HG02610 (cell line): Measurements from ENCODE around the gene LRRC3B.
A peak's percentile ranks its signal among the peaks of the same experiment; 100 is the strongest.

Source experiments
- ATAC-seq: cut with Tn5 transposase; IDR thresholded peaks from one replicate; pipeline ENCODE4 v1.9.1; 2021; ENCODE audit warnings: mild to moderate bottlenecking, moderate library complexity; ENCODE audit not compliant: unreplicated experiment

Gene LRRC3B

DNA sequence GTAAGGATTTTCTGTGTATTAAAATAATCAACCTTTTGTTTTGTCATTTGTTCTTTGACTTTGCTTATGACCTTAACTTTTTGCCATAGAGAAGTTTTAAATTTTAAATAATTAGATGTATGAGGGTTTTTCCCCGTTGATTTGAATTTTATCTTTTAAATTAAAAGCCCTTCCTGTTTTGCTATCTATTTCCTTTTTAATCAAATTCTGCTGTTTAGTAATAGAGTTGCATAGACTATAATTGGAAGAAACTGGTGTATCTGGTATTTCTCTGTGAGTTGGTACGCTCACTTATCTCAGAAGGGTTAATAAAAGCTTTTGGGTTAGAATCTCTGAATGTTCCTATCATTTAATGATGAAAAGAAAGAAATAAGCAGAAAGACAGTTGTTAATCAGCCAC is 82.2 kb downstream of the LRRC3B start:
- ATAC-seq = no peak

DNA sequence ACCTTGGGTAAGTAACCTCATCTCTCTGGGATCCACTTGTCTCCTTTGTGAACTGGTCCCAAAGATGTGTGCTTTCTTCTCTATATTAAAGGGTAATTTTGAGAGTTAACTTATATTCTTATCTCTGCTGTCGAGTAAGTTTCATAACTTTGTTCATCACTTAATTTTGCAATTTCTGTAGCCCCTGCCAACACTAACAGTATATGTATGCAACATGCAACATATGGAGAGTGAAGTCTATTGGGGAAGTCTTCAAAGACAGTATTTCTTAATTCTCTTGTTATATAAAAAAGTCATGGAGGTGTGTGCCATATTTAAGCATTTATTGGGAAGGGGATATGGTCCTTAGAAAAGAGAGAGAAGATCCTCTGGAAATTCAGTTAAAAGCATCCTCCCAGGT is 85.9 kb downstream of the LRRC3B start:
- no peak for ATAC-seq

DNA sequence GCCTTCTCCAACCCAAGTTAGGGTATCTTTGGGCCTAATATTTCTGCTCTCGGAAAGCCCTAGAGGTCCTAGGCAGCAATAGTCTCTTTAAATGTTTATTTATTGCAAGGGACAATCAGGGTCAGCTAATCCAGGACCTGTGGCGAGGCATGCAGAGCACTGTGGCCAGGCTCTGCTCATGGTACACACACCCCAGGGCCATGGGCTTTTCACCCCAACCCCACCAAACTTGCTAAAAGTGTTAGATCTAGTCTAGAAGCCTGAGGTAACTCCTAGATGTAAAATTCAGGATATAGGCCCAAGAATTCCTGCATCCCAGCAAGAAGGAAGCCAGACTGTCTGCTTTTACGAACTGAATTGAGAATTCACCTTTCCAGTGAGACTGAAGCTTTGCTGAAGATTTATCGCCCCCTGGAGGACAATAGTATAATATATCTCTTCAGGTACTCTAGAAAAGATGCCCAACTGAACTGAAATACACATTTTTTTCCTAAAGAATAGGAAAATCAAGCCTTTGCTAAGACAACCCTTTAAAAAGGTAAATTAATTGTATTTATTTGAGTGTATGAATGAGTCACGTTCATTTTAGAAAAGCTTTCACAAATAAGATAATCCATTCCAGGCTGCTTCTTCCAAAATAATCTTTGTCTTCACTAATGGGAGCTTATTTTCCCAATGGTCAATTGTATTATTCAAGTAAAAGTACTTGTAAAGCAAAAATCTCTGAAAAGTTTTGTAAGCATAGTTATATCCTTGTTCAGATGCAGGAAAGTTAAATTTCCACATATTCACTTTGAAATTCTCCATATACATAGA is 89.8 kb downstream of the LRRC3B start:
- ATAC-seq = peak; percentile 79

DNA sequence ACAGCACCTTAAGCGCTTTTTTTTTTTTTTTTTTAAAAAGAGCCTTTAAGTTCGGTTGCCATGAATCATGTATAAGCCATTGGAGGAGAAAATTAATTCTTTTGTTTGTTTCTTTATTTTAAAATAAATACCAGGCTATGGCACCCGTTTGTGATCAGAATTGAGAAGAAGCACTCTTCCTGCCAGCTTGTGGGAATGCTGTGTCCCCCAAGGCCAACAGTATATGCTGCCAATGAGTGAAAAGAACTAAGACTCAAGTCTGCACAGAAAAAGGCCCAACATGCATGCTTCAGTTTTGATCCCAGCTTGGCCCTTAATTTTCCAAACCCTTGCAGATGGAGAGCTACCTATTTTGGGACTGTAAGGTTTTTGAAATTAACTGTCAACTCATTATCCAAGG is 90.5 kb downstream of the LRRC3B start:
- no peak for ATAC-seq

DNA sequence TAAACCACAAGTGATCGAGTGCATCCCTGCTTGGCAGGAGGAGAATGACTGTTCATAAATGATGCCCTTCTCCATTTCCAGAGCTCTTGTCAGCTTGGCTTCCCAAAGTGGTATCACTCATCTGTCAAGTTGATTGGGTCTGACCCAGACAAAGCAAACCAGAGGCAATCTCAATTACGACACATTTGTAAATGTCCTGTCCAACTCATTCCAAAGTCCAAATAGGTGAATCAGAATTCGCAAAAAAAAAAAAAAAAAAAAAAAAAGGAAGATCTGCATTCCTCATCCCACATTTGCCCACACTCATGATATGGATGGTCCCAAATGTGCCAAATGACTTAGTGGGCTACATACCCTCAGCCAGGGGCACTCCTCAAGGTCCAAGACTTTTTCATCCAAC is 91.9 kb downstream of the LRRC3B start:
- ATAC-seq = no peak

DNA sequence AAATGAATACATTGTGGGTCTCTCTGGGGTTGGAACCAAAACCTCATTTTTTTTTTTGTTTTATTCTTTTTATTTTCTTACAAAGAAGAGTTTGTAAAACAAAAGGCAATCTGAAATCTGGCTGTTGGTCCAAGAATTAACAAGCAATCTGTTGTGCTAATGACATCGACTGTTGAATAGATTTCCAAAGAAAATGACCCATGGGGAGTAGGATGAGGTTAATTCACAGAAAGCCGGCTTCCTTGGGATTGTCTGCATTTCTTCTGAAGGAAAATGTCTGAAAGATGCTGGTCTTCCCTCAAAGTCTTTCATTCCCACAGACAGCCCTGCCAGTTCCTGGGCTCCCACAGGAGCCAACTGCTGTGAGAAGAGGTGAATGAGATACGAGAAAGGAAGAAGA is 92.9 kb downstream of the LRRC3B start:
- ATAC-seq = no peak

DNA sequence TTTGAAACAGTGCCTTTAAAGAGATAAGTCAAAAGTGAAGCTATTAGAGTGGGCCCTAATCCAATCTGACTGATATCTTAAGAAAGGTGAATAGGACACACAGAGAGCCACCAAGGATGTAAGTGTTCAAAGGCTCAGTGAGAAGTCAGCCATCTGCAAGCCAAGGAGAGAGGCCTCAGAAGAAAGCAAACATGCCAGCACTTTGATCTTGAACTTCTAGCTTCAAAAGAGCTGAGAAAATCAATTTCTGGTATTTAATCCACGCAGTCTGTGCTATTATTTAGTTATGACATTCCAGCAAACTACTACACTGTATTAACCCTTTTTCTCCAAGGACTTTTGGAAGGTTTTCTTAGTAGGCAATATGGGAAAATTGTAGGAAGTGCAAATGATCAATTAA is 95.7 kb downstream of the LRRC3B start:
- ATAC-seq = no peak

DNA sequence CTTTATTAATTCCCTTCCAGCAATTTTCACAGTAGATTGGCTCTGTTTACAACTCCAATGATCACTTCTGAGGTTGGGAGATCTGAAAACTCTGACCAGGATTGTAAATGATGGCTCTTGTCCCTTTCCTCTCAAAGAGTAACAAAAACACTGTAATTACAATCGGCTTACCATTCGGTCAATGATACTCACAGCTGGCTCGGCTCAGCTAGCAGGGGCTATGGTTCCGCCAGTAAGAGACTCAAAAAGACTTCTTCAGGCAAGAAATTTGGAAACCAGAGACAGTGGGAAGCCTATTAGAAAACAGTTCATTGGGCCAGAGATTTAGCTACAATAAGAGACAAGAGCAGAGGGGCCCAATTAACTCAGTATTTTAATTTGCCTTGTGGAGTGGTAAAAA is 96.6 kb downstream of the LRRC3B start:
- ATAC-seq = no peak

DNA sequence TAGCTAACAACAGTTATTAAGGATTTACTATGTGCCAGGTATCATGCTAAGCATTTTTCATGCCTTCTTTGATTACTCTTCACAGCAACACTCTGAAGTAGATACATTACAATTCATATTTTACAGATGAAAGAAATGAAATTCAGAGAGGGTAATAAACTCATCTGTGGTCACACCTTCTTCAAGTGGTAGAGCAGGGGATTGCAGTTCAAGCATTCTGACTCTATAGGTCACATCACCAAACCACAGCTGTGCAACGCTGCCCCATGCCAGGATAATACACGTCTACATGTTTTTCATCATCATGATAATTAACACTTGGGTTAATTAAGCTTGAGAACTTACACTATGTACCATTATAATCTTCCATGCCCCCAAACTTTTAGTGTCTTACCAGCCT is 98.5 kb downstream of the LRRC3B start:
- ATAC-seq = no peak

DNA sequence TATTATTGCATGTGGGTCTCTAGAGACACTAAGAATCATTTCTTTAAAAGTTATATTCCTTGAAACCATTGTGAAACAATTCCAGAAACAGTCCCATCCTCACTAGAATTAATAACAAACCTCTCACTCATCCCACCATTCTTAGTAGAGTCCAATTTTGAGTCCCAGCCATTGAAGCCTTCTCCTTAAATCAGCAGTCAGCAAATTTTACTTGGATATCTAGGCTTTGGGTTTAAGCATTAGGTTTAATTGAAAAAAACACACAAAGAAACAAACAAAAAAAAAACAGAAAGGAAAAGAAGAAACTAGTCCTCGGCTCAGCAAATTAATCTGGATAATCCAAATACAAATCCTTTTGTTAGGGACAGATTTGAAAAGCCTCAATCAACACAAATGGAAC is 109.3 kb downstream of the LRRC3B start:
- no peak for ATAC-seq

DNA sequence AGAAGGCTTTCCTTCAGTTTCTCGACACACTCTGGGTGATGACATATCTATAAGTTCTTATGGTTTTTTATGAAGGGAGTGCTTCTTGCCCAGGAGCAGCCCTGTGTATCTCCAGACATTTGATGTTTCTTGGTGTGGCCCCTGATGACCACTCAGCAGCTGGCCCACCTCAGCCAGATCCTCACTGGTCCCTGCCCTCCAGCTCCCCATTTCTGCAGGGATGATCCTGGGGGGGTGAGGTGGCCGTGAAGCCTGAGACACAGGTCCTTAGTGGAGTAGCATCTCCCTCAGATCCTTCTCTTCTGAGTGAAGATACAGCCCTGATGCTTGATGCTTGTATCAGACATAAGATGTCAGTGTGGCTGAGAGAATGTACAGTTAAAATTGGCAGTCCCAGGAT is 127.7 kb downstream of the LRRC3B start:
- ATAC-seq = no peak

DNA sequence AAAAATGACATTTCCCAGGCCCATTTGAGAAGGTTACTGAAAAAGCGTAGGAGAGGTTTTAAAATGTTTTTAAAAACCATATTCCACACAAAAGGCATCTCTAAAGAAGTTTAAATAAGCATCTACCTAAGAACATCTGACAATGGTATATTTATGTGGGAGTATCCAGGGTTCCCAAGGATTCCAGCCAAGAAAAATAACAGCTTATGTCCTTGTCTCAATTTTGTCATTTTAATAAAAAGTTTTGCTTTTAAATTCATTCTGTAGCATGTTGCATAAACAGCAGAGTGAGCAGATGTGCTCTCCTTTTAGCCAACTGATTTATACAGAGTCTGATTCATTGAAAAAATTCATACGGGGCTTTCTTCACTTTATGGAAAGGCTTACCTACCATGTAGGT is 129.9 kb downstream of the LRRC3B start:
- no peak for ATAC-seq

DNA sequence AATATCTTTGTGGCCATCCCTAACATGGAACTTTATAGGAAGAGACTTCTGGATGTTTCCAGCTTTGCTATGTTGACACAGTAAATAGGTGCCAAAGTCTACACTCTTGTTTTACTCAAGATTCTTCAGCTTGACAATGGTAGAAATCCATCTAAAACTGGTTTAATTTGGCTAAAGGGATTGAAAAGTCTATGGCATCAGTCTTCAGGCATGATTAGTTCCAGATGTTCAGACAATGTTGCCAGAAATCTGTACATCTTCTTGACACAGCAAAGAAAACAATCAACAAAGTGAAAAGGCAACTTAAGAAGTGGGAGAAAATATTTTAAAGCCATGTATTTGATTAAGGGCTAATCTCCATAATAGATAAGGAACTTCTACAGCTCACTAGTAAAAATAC is 130.5 kb downstream of the LRRC3B start:
- ATAC-seq = no peak

DNA sequence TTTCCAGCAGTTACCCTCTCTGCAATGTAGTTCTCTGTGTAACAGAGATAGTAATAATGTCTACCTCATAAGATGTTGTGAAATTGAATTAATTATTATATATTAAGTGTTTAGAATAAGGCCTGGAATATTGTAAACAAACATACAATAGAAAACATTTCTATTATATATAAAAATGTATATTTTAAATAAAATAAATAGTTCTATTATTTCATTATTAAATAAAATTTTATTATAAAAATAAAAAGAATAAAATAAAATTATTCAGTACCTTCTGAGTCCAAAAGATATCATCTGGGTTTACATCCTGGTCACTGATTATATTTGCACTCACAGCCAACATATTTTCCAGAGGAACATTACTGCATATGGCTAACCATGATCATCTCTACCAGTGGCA is 135.4 kb downstream of the LRRC3B start:
- ATAC-seq = no peak
